Measurements from ENCODE around the gene MINDY2.

Gene MINDY2

GRCh38 chr15:58770857-58771620, at the start of gene MINDY2:
Gene MINDY2, plus strand, starts transcription at chr15:58771302. Its CDS starts 94 bp downstream, at chr15:58771396.
- DNase-seq = peak; percentile 100

GRCh38 chr15:58724466-58724865, 46.6 kb upstream of the MINDY2 start:
- DNase-seq = no peak

GRCh38 chr15:58726867-58727266, 44.2 kb upstream of the MINDY2 start:
- DNase-seq = no peak

- no peak for DNase-seq
These were observed 39.2 kb upstream of the MINDY2 start for GRCh38 chr15:58731756-58732535.

GRCh38 chr15:58732625-58733363, 38.3 kb upstream of the MINDY2 start:
- DNase-seq = no peak

- no peak for DNase-seq
These were observed 36.2 kb upstream of the MINDY2 start for GRCh38 chr15:58734859-58735258.

- no peak for DNase-seq
These were observed 35.0 kb upstream of the MINDY2 start for GRCh38 chr15:58736018-58736643.

- DNase-seq = no peak
These were observed 33.8 kb upstream of the MINDY2 start for GRCh38 chr15:58737298-58737697.

- no peak for DNase-seq
These were observed 32.9 kb upstream of the MINDY2 start for GRCh38 chr15:58738046-58738707.

GRCh38 chr15:58740436-58740835, 30.7 kb upstream of the MINDY2 start:
- DNase-seq = no peak

GRCh38 chr15:58741032-58741431, 30.1 kb upstream of the MINDY2 start:
- no peak for DNase-seq

GRCh38 chr15:58742022-58742813, 28.9 kb upstream of the MINDY2 start:
- DNase-seq = no peak

GRCh38 chr15:58742819-58743502, 28.1 kb upstream of the MINDY2 start:
- DNase-seq = no peak

GRCh38 chr15:58746174-58746573, 24.9 kb upstream of the MINDY2 start:
- no peak for DNase-seq

- DNase-seq = no peak
These were observed 22.9 kb upstream of the MINDY2 start for GRCh38 chr15:58748040-58748851.

GRCh38 chr15:58748852-58749531, 22.1 kb upstream of the MINDY2 start:
- DNase-seq = peak; percentile 64

GRCh38 chr15:58749532-58750337, 21.4 kb upstream of the MINDY2 start, which contains the start of gene ADAM10:
Gene ADAM10, minus strand, starts transcription at chr15:58749707. Its CDS starts 173 bp downstream, at chr15:58749534.
- DNase-seq = peak; percentile 100

GRCh38 chr15:58752716-58753115, 18.4 kb upstream of the MINDY2 start:
- DNase-seq = no peak

Measured in NCI-H1105 (cell line).